Measurements from ENCODE around the gene VSX1. TPM values are rescaled to one million over a fixed set of nuclear protein-coding genes. Genes with fewer than 3 reads are reported as not detected.

The VSX1 gene
- total RNA-seq, 1 experiment from 2014 or later, result not detected

DNA sequence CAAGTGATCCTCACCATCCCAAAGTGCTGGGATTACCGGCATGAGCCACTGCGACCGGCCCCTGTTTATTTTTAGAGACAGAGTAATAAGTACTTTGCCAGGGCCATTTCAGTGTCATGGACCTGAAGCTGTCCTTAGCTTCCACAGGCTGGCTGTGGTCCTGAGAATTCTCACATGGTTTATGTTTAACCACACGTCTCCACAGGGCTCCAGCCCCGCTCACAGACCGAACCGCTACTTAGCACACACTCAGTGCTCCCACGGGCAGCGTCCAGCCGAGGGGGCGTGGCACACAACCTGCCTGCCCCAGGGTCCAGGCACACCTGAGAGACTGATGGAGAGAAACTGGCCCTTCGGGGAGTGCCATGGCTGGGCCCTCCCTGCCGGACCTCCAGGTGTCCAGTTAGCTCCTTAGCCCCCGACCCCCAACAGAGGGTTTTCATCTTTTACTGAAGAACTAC lies 35.7 kb downstream of the VSX1 start:
- BruUV-seq (replicated peaks), result no TSS peak
- H3K36me3 ChIP-seq (ENCODE audit: insufficient read depth, low read length, poor library complexity, severe bottlenecking), result no peaks in the 10 kb centered on the region
- TF ChIP-seq, protein P1, sequence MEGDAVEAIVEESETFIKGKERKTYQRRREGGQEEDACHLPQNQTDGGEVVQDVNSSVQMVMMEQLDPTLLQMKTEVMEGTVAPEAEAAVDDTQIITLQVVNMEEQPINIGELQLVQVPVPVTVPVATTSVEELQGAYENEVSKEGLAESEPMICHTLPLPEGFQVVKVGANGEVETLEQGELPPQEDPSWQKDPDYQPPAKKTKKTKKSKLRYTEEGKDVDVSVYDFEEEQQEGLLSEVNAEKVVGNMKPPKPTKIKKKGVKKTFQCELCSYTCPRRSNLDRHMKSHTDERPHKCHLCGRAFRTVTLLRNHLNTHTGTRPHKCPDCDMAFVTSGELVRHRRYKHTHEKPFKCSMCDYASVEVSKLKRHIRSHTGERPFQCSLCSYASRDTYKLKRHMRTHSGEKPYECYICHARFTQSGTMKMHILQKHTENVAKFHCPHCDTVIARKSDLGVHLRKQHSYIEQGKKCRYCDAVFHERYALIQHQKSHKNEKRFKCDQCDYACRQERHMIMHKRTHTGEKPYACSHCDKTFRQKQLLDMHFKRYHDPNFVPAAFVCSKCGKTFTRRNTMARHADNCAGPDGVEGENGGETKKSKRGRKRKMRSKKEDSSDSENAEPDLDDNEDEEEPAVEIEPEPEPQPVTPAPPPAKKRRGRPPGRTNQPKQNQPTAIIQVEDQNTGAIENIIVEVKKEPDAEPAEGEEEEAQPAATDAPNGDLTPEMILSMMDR (conservative IDR thresholded peaks at IDR 0.05; ENCODE audit: low read depth, low read length), result no peak
- TF ChIP-seq EZH2 (IDR thresholded peaks at IDR 0.05; ENCODE audit: borderline replicate concordance, low read depth, low read length, poor library complexity, severe bottlenecking), result no peak
- H3K9me3 ChIP-seq (ENCODE audit: low read depth, low read length, poor library complexity, severe bottlenecking), result no peaks in the 10 kb centered on the region
- H3K4me3 ChIP-seq (ENCODE audit: low read depth, low read length, poor library complexity, severe bottlenecking), result no peak overlapping the region
- no peak overlapping the region for H3K27ac ChIP-seq (ENCODE audit: low read depth, low read length, poor library complexity, severe bottlenecking)
- ChIA-PET POLR2A (ENCODE audit: low non-redundant PET) (no interaction called here), CTCF (no interaction called here)
- no peaks in the 10 kb centered on the region for H3K4me1 ChIP-seq (ENCODE audit: insufficient read depth, low read length, poor library complexity, severe bottlenecking)
- intact Hi-C loops (cut with micrococcal nuclease; ENCODE audit: unreplicated experiment), result no loop called here
- DNase-seq (ENCODE audit: low spot score), result no peak
- H3K27me3 ChIP-seq (replicated peaks; ENCODE audit: insufficient read depth, low read depth, low read length, poor library complexity), result no peaks in the 10 kb centered on the region

DNA sequence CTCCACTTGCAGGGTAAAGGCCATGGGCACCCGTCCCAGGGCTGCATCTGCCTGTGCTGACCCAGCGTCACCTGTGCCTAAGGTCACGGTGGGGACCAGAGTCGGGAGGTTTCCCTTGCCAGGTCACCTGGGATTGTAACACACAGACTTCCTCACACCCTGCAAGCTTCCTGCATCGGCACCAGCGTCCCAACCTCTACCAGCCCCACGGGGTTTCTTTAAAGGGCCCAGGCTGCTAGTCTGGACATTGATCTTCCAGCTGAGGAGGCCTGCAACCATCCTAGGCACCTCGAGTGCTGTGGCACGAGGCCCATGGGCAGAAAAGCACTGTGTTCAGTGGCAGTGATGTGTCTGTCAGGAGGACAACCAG lies 36.6 kb downstream of the VSX1 start:
- H3K9me3 ChIP-seq (ENCODE audit: low read depth, low read length, poor library complexity, severe bottlenecking), result no peaks in the 10 kb centered on the region
- no peaks in the 10 kb centered on the region for H3K27me3 ChIP-seq (replicated peaks; ENCODE audit: insufficient read depth, low read depth, low read length, poor library complexity)
- H3K4me1 ChIP-seq (ENCODE audit: insufficient read depth, low read length, poor library complexity, severe bottlenecking), result no peaks in the 10 kb centered on the region
- H3K36me3 ChIP-seq (ENCODE audit: insufficient read depth, low read length, poor library complexity, severe bottlenecking), result no peaks in the 10 kb centered on the region
- TF ChIP-seq, protein P1 (conservative IDR thresholded peaks at IDR 0.05; ENCODE audit: low read depth, low read length), result no peak
- BruUV-seq (replicated peaks), result no TSS peak
- no peak overlapping the region for H3K27ac ChIP-seq (ENCODE audit: low read depth, low read length, poor library complexity, severe bottlenecking)
- ChIA-PET CTCF (no interaction called here), POLR2A (ENCODE audit: low non-redundant PET) (no interaction called here)
- DNase-seq (ENCODE audit: low spot score), result no peak
- intact Hi-C loops (cut with micrococcal nuclease; ENCODE audit: unreplicated experiment), result no loop called here
- no peak overlapping the region for H3K4me3 ChIP-seq (ENCODE audit: low read depth, low read length, poor library complexity, severe bottlenecking)

GRCh38 chr20:25044660-25045342 lies 37.1 kb downstream of the VSX1 start:
- ChIA-PET CTCF (no interaction called here), POLR2A (ENCODE audit: low non-redundant PET) (no interaction called here)
- H3K36me3 ChIP-seq (ENCODE audit: insufficient read depth, low read length, poor library complexity, severe bottlenecking), result no peaks in the 10 kb centered on the region
- no peak overlapping the region for H3K4me3 ChIP-seq (ENCODE audit: low read depth, low read length, poor library complexity, severe bottlenecking)
- H3K4me1 ChIP-seq (ENCODE audit: insufficient read depth, low read length, poor library complexity, severe bottlenecking), result no peaks in the 10 kb centered on the region
- intact Hi-C loops (cut with micrococcal nuclease; ENCODE audit: unreplicated experiment), result no loop called here
- TF ChIP-seq, protein P1 (conservative IDR thresholded peaks at IDR 0.05; ENCODE audit: low read depth, low read length), result no peak
- TF ChIP-seq EZH2 (IDR thresholded peaks at IDR 0.05; ENCODE audit: borderline replicate concordance, low read depth, low read length, poor library complexity, severe bottlenecking), result no peak
- no peaks in the 10 kb centered on the region for H3K9me3 ChIP-seq (ENCODE audit: low read depth, low read length, poor library complexity, severe bottlenecking)
- BruUV-seq (replicated peaks), result no TSS peak
- no peak for DNase-seq (ENCODE audit: low spot score)
- H3K27me3 ChIP-seq (replicated peaks; ENCODE audit: insufficient read depth, low read depth, low read length, poor library complexity), result no peaks in the 10 kb centered on the region
- H3K27ac ChIP-seq (ENCODE audit: low read depth, low read length, poor library complexity, severe bottlenecking), result no peak overlapping the region

Data from A673 (cell line).